ENCODE measurements around the gene CAV2. TPM values are rescaled to one million over a fixed set of nuclear protein-coding genes. Genes with fewer than 3 reads are reported as not detected.

Gene CAV2
- total RNA-seq, 2 donors from 2014 or later, result 23.2 to 49.6 TPM

DNA sequence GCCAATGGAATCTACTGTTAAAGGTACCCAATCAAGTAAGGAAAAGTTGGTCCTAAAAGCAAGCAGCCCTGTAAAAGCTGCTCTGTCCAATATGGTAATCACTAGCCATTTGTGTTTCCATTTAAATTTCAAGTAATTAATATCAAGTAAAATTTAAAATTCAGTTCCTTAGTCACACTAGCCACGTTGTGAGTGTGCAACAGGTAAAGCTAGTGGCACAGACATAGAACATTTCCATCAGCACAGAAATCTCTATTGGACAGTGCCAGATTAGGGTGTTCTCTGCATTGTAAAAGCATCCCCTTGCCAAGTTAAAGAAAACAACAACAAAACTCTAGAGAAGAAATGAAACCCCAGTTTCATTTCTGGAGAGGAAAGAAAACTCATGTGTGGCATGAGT, 29.7 kb downstream of the CAV2 start:
- no peaks in the 10 kb centered on the region for H3K4me1 ChIP-seq (replicated peaks)
- no peaks in the 10 kb centered on the region for H3K36me3 ChIP-seq
- H3K27me3 ChIP-seq (replicated peaks; ENCODE audit: insufficient read depth), result no peaks in the 10 kb centered on the region
- no peak overlapping the region for H3K4me3 ChIP-seq
- no peak overlapping the region for H3K27ac ChIP-seq
- TF ChIP-seq POLR2AphosphoS5 (IDR thresholded peaks at IDR 0.05) (no peak), POLR2A (IDR thresholded peaks at IDR 0.05) (no peak)
- TF ChIP-seq, protein P1, sequence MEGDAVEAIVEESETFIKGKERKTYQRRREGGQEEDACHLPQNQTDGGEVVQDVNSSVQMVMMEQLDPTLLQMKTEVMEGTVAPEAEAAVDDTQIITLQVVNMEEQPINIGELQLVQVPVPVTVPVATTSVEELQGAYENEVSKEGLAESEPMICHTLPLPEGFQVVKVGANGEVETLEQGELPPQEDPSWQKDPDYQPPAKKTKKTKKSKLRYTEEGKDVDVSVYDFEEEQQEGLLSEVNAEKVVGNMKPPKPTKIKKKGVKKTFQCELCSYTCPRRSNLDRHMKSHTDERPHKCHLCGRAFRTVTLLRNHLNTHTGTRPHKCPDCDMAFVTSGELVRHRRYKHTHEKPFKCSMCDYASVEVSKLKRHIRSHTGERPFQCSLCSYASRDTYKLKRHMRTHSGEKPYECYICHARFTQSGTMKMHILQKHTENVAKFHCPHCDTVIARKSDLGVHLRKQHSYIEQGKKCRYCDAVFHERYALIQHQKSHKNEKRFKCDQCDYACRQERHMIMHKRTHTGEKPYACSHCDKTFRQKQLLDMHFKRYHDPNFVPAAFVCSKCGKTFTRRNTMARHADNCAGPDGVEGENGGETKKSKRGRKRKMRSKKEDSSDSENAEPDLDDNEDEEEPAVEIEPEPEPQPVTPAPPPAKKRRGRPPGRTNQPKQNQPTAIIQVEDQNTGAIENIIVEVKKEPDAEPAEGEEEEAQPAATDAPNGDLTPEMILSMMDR (IDR thresholded peaks at IDR 0.05), result no peak
- no peaks in the 10 kb centered on the region for H3K9me3 ChIP-seq
- intact Hi-C loops (cut with DNase I), result loop anchor here (5.0 to 10.0 kb wide), 4 partner anchors 58 to 257 kb away; no protein-coding TSS in a partner anchor
- no peak for DNase-seq (ENCODE audit: low spot score)
- WGBS, result 72% methylated on average over 1 of the region's 1 CpG

DNA sequence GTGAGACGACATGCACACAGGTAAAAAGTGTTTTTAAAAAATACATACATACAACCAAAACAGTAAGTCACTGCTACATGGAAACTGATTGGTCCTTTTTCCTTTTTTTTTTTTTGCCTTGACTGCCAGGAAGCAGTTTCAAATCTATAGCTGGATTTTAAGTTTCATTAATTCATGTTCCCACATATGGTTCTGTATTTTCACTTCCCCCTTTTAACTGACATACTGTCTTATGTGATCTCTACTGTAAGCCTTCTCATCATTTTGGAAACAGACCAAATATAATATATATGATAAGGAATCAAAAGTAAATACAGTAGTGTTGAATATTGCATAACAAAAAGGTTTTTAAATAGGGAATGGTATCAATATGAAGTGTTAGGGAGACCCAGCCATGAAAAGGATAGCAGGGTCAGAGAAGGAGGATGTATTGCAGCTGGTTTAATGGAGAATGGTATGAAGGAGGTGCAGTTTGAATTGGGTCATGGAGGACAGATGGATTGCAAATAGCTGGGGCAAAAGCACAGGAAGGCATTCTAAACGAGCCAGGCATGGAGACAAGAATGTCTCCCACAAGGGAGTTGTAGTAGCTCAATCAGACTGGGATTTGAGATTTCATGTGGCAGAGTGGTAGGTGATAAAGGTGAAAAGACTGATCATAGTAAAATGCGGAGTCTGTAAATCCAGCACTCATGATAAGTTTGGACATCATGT, 30.7 kb downstream of the CAV2 start:
- H3K4me3 ChIP-seq, result no peak overlapping the region
- H3K36me3 ChIP-seq, result no peaks in the 10 kb centered on the region
- DNase-seq (ENCODE audit: low spot score), result no peak
- intact Hi-C loops (cut with DNase I), result no loop called here
- H3K27me3 ChIP-seq (replicated peaks; ENCODE audit: insufficient read depth), result no peaks in the 10 kb centered on the region
- WGBS, result 69% methylated on average over 3 of the region's 3 CpGs
- TF ChIP-seq POLR2AphosphoS5 (IDR thresholded peaks at IDR 0.05), result no peak
- TF ChIP-seq, protein P1 (IDR thresholded peaks at IDR 0.05), result no peak
- TF ChIP-seq POLR2A (IDR thresholded peaks at IDR 0.05), result no peak
- no peaks in the 10 kb centered on the region for H3K9me3 ChIP-seq
- H3K4me1 ChIP-seq (replicated peaks), result no peaks in the 10 kb centered on the region
- H3K27ac ChIP-seq, result no peak overlapping the region

DNA sequence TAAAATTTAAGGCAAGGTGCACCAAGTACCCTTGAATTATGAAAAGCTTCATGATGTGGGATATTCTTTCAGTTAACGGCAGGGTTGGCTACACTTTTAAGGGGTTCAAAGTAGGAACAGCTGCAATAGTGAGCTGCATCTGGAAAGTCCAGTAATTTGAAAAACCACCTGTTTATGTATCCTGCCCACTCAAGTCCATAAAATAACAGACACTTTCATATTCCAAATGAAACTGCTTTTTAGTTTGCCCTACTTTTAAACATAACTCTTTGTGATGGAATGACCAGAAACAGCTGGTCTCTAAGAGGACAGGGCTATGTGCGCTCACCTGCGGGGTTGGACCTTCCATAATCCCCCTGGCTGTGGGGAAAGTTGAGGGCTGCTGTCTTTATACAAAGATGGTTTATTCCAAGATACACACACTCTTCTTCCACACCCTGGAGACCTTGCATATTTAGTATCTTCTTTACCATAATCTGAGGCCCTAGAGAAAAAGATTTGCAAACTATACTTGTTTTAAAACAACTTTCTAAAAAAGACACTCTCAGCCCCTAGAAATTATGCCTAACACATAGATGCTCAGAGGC, 32.7 kb downstream of the CAV2 start:
- H3K4me3 ChIP-seq, result no peak overlapping the region
- no peak for TF ChIP-seq POLR2AphosphoS5 (IDR thresholded peaks at IDR 0.05)
- TF ChIP-seq, protein P1 (IDR thresholded peaks at IDR 0.05), result no peak
- no peak for TF ChIP-seq POLR2A (IDR thresholded peaks at IDR 0.05)
- no peaks in the 10 kb centered on the region for H3K36me3 ChIP-seq
- intact Hi-C loops (cut with DNase I), result no loop called here
- 87% methylated on average over 3 of the region's 3 CpGs for WGBS
- no peaks in the 10 kb centered on the region for H3K9me3 ChIP-seq
- DNase-seq (ENCODE audit: low spot score), result no peak
- no peaks in the 10 kb centered on the region for H3K4me1 ChIP-seq (replicated peaks)
- no peaks in the 10 kb centered on the region for H3K27me3 ChIP-seq (replicated peaks; ENCODE audit: insufficient read depth)
- H3K27ac ChIP-seq, result no peak overlapping the region

DNA sequence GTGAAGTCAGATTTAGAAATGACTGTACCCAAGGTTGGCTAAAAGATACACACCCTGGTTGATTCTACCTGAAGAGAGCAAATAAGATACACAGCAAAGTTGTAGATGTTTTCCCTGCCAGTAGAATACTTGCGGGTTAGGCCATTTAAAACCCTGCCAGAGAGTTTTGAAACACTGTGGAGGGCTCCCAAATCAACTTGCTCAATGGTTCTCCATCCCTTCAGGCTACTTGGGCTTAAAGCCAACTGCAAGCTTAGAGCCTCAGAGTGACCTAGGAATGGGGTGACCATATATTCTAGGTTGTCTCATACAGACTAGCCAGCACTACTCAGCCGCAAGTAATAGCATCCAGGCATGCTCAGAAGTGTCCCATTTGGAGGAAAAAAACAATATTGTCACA, 35.3 kb downstream of the CAV2 start:
- no peaks in the 10 kb centered on the region for H3K4me1 ChIP-seq (replicated peaks)
- H3K27ac ChIP-seq, result no peak overlapping the region
- DNase-seq (ENCODE audit: low spot score), result no peak
- no peaks in the 10 kb centered on the region for H3K36me3 ChIP-seq
- no peaks in the 10 kb centered on the region for H3K27me3 ChIP-seq (replicated peaks; ENCODE audit: insufficient read depth)
- no peaks in the 10 kb centered on the region for H3K9me3 ChIP-seq
- TF ChIP-seq POLR2AphosphoS5 (IDR thresholded peaks at IDR 0.05) (no peak), POLR2A (IDR thresholded peaks at IDR 0.05) (no peak)
- TF ChIP-seq, protein P1 (IDR thresholded peaks at IDR 0.05), result no peak
- H3K4me3 ChIP-seq, result no peak overlapping the region
- intact Hi-C loops (cut with DNase I), result no loop called here
- WGBS, result 87% methylated on average over 2 of the region's 2 CpGs

DNA sequence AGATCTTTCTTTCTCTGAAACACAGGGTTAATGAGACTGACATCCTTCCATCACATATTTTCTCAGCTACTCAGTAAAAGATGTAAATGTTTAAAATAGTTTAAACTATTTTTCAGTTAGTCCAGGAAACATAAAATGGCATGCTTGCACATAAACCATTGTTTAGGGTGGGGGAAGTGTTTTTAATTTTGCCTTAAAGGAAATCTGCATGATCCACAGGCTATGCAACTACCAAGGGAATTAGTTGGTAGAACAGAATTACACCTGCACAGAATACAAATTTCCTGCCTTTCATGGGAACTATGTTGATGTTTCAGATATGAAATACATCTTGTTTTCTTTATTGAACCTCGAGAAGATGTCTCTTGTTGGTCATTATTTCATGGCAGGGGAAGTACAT, 35.9 kb downstream of the CAV2 start:
- no peak for TF ChIP-seq POLR2A (IDR thresholded peaks at IDR 0.05)
- TF ChIP-seq, protein P1 (IDR thresholded peaks at IDR 0.05), result no peak
- no peak for TF ChIP-seq POLR2AphosphoS5 (IDR thresholded peaks at IDR 0.05)
- no peaks in the 10 kb centered on the region for H3K36me3 ChIP-seq
- no peak for DNase-seq (ENCODE audit: low spot score)
- intact Hi-C loops (cut with DNase I), result no loop called here
- no peaks in the 10 kb centered on the region for H3K4me1 ChIP-seq (replicated peaks)
- 89% methylated on average over 1 of the region's 1 CpG for WGBS
- H3K27me3 ChIP-seq (replicated peaks; ENCODE audit: insufficient read depth), result no peaks in the 10 kb centered on the region
- H3K4me3 ChIP-seq, result no peak overlapping the region
- H3K9me3 ChIP-seq, result no peaks in the 10 kb centered on the region
- H3K27ac ChIP-seq, result no peak overlapping the region
